ENCODE data around the gene GABRG3. TPM values are rescaled to one million over a fixed set of nuclear protein-coding genes. Genes with fewer than 3 reads are reported as not detected.

Gene GABRG3
- total RNA-seq, 1 experiment from 2014 or later, result not detected

GRCh38 chr15:26943866-26944265 lies 27.1 kb upstream of the GABRG3 start (continued):
- TF ChIP-seq, protein P1, sequence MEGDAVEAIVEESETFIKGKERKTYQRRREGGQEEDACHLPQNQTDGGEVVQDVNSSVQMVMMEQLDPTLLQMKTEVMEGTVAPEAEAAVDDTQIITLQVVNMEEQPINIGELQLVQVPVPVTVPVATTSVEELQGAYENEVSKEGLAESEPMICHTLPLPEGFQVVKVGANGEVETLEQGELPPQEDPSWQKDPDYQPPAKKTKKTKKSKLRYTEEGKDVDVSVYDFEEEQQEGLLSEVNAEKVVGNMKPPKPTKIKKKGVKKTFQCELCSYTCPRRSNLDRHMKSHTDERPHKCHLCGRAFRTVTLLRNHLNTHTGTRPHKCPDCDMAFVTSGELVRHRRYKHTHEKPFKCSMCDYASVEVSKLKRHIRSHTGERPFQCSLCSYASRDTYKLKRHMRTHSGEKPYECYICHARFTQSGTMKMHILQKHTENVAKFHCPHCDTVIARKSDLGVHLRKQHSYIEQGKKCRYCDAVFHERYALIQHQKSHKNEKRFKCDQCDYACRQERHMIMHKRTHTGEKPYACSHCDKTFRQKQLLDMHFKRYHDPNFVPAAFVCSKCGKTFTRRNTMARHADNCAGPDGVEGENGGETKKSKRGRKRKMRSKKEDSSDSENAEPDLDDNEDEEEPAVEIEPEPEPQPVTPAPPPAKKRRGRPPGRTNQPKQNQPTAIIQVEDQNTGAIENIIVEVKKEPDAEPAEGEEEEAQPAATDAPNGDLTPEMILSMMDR (IDR thresholded peaks at IDR 0.05 in 2 of 3, conservative IDR thresholded peaks at IDR 0.05 in 1 of 3; ENCODE audit: borderline replicate concordance in 1 of 3, insufficient read depth in 1 of 3, low read depth in 2 of 3, low read length in 2 of 3), result no peak
- no peak for TF ChIP-seq REST (IDR thresholded peaks at IDR 0.05; ENCODE audit: low read depth)
- TF ChIP-seq, protein P2, sequence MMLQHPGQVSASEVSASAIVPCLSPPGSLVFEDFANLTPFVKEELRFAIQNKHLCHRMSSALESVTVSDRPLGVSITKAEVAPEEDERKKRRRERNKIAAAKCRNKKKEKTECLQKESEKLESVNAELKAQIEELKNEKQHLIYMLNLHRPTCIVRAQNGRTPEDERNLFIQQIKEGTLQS (IDR thresholded peaks at IDR 0.05), result no peak
- no peak for TF ChIP-seq YY1 (IDR thresholded peaks at IDR 0.05; ENCODE audit: extremely low read depth, insufficient replicate concordance, low read depth, low read length)
- TF ChIP-seq, protein P3, sequence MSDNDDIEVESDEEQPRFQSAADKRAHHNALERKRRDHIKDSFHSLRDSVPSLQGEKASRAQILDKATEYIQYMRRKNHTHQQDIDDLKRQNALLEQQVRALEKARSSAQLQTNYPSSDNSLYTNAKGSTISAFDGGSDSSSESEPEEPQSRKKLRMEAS (IDR thresholded peaks at IDR 0.05), result no peak
- TF ChIP-seq EZH2phosphoT487 (IDR thresholded peaks at IDR 0.05; ENCODE audit: borderline replicate concordance), result no peak
- no peak for TF ChIP-seq EZH2 (IDR thresholded peaks at IDR 0.05)

DNA sequence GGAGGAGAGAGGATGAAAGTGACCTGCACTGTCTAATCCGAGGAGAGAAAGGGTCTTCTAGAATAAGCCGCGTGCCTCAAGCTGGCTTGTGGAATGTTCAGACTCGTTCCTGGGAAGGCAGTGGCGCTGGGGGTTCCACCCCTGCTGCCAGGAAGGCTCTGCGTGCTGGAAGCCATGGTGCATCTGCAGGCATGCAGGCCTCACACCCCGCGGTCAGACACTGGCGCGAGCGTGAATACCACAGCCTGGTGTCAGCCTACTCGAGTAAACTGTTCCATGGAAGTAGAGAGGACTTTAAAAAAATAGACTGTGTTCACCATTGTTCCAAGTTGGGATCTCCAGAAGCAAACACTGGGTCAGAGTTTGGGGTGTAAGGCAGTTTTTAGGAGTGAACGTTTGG lies 25.9 kb upstream of the GABRG3 start:
- no peak overlapping the region for H2AFZ ChIP-seq (ENCODE audit: low read depth, low read length, poor library complexity, severe bottlenecking)
- ATAC-seq, result no peak
- no peak for DNase-seq (ENCODE audit: low read depth, low spot score)
- H3K79me2 ChIP-seq (ENCODE audit: insufficient read depth, low read length), result no peaks in the 10 kb centered on the region
- BruUV-seq (replicated peaks), result no TSS peak
- no peak overlapping the region for H3K9ac ChIP-seq (ENCODE audit: low read length)
- intact Hi-C loops (cut with micrococcal nuclease), result no loop called here
- H3K27ac ChIP-seq (ENCODE audit: low read depth, low read length), result no peak overlapping the region
- POLR2A ChIA-PET, result no interaction called here
- no peaks in the 10 kb centered on the region for H3K27me3 ChIP-seq (ENCODE audit: insufficient read depth, low read length)
- H3K4me1 ChIP-seq (ENCODE audit: control insufficient read depth in 1 of 2, insufficient read depth in 2 of 2, low read length in 2 of 2), result no peaks in the 10 kb centered on the region
- H3K9me2 ChIP-seq (ENCODE audit: insufficient read depth), result no peaks in the 10 kb centered on the region
- peaks cover 10 to 50% of the 10 kb centered on the region in 2 experiments; a peak in 2 of 4 replicates for H3K9me3 ChIP-seq (ENCODE audit: control insufficient read depth in 1 of 2, insufficient read depth in 1 of 2, low read depth in 1 of 2, low read length in 2 of 2)
- H3K36me3 ChIP-seq (ENCODE audit: control insufficient read depth in 1 of 2, insufficient read depth in 2 of 2, low read length in 2 of 2), result no peaks in the 10 kb centered on the region
- RAD21 ChIA-PET (ENCODE audit: low non-redundant PET in 1 of 2, low total read pairs in 2 of 2, uncharacterized antibody in 2 of 2, unreplicated experiment in 2 of 2), result no interaction called here
- H3K4me2 ChIP-seq (ENCODE audit: low read length), result no peak overlapping the region
- H3K4me3 ChIP-seq (replicated peaks in 1 of 2; ENCODE audit: low read depth in 1 of 2, low read length in 2 of 2), result no peak overlapping the region
- no peaks in the 10 kb centered on the region for H4K20me1 ChIP-seq (ENCODE audit: insufficient read depth)
- CTCF ChIA-PET, result no interaction called here
- TF ChIP-seq ZFX (IDR thresholded peaks at IDR 0.05), result no peak
- no peak for TF ChIP-seq ZBTB33 (IDR thresholded peaks at IDR 0.05; ENCODE audit: extremely low read depth, insufficient replicate concordance, low read length)
- TF ChIP-seq CBX3 (IDR thresholded peaks at IDR 0.05; ENCODE audit: low read depth), result no peak
- TF ChIP-seq, protein P3 (IDR thresholded peaks at IDR 0.05), result no peak
- TF ChIP-seq, protein P2 (IDR thresholded peaks at IDR 0.05), result no peak
- TF ChIP-seq FOSL1 (IDR thresholded peaks at IDR 0.05; ENCODE audit: low read depth), result no peak
- no peak for TF ChIP-seq EGR1 (IDR thresholded peaks at IDR 0.05; ENCODE audit: low read depth)
- TF ChIP-seq TCF7L2 (IDR thresholded peaks at IDR 0.05; ENCODE audit: borderline replicate concordance, extremely low read depth, insufficient read depth, insufficient read length), result no peak

All from HCT116 (cell line).